Measurements from ENCODE around the gene MAP3K8. TPM values are rescaled to one million over a fixed set of nuclear protein-coding genes. Genes with fewer than 3 reads are reported as not detected.

MAP3K8 gene
- total and polyA plus RNA-seq, 9 of the 15 experiments (the other 6 are each of a cell fraction or from before 2014, with no cell fraction given), result 6.9 to 23.6 (median 13.6) TPM

DNA sequence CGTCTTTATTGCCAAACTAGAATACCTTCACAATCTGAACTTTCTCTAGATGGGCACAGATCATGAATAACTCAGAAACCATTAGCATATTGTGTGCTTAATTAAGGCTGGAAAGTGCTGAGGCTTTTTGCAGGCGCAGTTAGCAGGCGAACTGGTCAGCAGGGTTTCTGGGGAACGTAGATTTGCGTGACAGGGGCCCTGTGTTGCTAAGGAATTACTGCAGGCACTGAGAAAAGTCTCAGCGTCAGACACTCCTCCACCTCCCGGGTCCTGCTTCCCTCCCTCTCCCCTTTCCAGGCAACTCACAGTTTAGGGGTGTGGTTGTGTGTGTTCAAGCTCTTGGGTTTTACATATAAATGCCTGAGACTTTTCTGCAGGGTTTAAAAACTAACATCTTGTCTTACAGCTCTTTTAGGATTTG is 2.2 kb downstream of the MAP3K8 start:
- Histone ChIP-seq H3K36me3 (ENCODE audit: control insufficient read depth, insufficient read depth, low read length) (peaks cover 40% of the 10 kb centered on the region), H3K79me2 (ENCODE audit: control insufficient read depth, insufficient read depth, low read length) (peaks cover 69% of the 10 kb centered on the region), H3K4me1 (replicated peaks in 1 of 2; ENCODE audit: control insufficient read depth in 2 of 2, insufficient read depth in 2 of 2, low read length in 2 of 2) (peaks cover 31 to 37% of the 10 kb centered on the region in 2 experiments), H3K27me3 (ENCODE audit: control insufficient read depth in 2 of 2, insufficient read depth in 2 of 2, low read length in 2 of 2) (no peaks in the 10 kb centered on the region), H4K20me1 (replicated peaks; ENCODE audit: control insufficient read depth, insufficient read depth, low read length) (no peaks in the 10 kb centered on the region; the same call in 1 of the 2 replicates), H3K9me3 (replicated peaks; ENCODE audit: control insufficient read depth, insufficient read depth, low read depth, low read length) (no peaks in the 10 kb centered on the region), H3K27ac (ENCODE audit: extremely low read depth, low read depth, low read length) (peak overlapping the region; percentile 95), H3K4me2 (ENCODE audit: insufficient read depth, low read length) (peak overlapping the region; percentile 97), H2AFZ (ENCODE audit: low read depth, low read length) (0 out of 2 replicates have a peak overlapping the region, but pooled peaks have one; percentile 18), H3K4me3 (peak overlapping the region; percentile 75; the same call in 1 of the 2 replicates), H3K9me1 (ENCODE audit: control insufficient read depth, insufficient read depth, low read length) (no peaks in the 10 kb centered on the region), H3K9ac (ENCODE audit: insufficient read depth in 1 of 2, low read depth in 2 of 2, low read length in 2 of 2) (peak overlapping the region; percentile 26 to 88)
- ATAC-seq (peak; percentile 65), DNase-seq (ENCODE audit: extremely low read depth in 1 of 4, low spot score in 3 of 4) (peak; percentile 61 to 92 (median 70)), FAIRE-seq (peak; percentile 84)
- no TSS peak for BruUV-seq (replicated peaks)
- POLR2A ChIA-PET, result interaction anchor here (1.0 to 6.0 kb wide), 10 partner anchors 9 to 117 kb away, joined by 3 to 38 read pairs (median 4); no protein-coding TSS in a partner anchor
- CTCF ChIA-PET (ENCODE audit: low intra/inter-chr PET ratio), result no interaction called here
- intact Hi-C loops (cut with micrococcal nuclease), result loop anchor here (1.0 to 5.0 kb wide), 3 partner anchors 22 to 116 kb away; no protein-coding TSS in a partner anchor
- WGBS (ENCODE audit: insufficient coverage, low coverage, missing lambda C conversion rate), result 0% methylated on average over 7 of the region's 7 CpGs
- in situ Hi-C loops (cut with MboI), result no loop called here
- TF ChIP-seq ZNF274 (IDR thresholded peaks at IDR 0.05; ENCODE audit: borderline replicate concordance, low read depth, low read length) (no peak), FOS (IDR thresholded peaks at IDR 0.05; ENCODE audit: extremely low read depth, insufficient read length) (no peak), ZFX (CRISPR knock-in tag; IDR thresholded peaks at IDR 0.05) (0 out of 2 replicates have a peak, but pooled peaks have one; percentile 32), CCNT2 (IDR thresholded peaks at IDR 0.05; ENCODE audit: borderline replicate concordance, extremely low read depth, insufficient read length, low read depth, low read length) (peak; percentile 47), MBD2 (IDR thresholded peaks at IDR 0.05; ENCODE audit: borderline replicate concordance, low read depth) (no peak), NR2C2 (CRISPR knock-in tag; IDR thresholded peaks at IDR 0.05) (no peak), NR2C2 (tag; IDR thresholded peaks at IDR 0.05) (no peak), MNT (conservative IDR thresholded peaks at IDR 0.05) (0 out of 4 replicates have a peak, but pooled peaks of 1 of the 2 experiments have one; percentile 11), BCL6 (CRISPR knock-in tag; IDR thresholded peaks at IDR 0.05) (no peak), ZZZ3 (IDR thresholded peaks at IDR 0.05) (no peak), DMBX1 (CRISPR knock-in tag; IDR thresholded peaks at IDR 0.05; ENCODE audit: borderline replicate concordance) (no peak), SREBF2 (CRISPR knock-in tag; IDR thresholded peaks at IDR 0.05) (no peak)
- TF ChIP-seq, protein P1, sequence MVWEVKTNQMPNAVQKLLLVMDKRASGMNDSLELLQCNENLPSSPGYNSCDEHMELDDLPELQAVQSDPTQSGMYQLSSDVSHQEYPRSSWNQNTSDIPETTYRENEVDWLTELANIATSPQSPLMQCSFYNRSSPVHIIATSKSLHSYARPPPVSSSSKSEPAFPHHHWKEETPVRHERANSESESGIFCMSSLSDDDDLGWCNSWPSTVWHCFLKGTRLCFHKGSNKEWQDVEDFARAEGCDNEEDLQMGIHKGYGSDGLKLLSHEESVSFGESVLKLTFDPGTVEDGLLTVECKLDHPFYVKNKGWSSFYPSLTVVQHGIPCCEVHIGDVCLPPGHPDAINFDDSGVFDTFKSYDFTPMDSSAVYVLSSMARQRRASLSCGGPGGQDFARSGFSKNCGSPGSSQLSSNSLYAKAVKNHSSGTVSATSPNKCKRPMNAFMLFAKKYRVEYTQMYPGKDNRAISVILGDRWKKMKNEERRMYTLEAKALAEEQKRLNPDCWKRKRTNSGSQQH (CRISPR knock-in tag; IDR thresholded peaks at IDR 0.05), result no peak
- TF ChIP-seq, protein P2, sequence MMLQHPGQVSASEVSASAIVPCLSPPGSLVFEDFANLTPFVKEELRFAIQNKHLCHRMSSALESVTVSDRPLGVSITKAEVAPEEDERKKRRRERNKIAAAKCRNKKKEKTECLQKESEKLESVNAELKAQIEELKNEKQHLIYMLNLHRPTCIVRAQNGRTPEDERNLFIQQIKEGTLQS (IDR thresholded peaks at IDR 0.05), result no peak
- TF ChIP-seq, protein P2 (CRISPR knock-in tag; conservative IDR thresholded peaks at IDR 0.05), result 0 out of 2 replicates have a peak, but pooled peaks have one; percentile 25
- TF ChIP-seq, protein P3, sequence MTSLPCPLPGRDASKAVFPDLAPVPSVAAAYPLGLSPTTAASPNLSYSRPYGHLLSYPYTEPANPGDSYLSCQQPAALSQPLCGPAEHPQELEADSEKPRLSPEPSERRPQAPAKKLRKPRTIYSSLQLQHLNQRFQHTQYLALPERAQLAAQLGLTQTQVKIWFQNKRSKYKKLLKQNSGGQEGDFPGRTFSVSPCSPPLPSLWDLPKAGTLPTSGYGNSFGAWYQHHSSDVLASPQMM (CRISPR knock-in tag; IDR thresholded peaks at IDR 0.05), result no peak
- TF ChIP-seq, protein P4, sequence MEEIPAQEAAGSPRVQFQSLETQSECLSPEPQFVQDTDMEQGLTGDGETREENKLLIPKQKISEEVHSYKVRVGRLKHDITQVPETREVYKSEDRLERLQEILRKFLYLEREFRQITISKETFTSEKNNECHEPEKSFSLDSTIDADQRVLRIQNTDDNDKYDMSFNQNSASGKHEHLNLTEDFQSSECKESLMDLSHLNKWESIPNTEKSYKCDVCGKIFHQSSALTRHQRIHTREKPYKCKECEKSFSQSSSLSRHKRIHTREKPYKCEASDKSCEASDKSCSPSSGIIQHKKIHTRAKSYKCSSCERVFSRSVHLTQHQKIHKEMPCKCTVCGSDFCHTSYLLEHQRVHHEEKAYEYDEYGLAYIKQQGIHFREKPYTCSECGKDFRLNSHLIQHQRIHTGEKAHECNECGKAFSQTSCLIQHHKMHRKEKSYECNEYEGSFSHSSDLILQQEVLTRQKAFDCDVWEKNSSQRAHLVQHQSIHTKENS (CRISPR knock-in tag; IDR thresholded peaks at IDR 0.05), result no peak
